IMR-90 (cell line): ENCODE measurements around the gene HIGD2A. TPM values are rescaled to one million over a fixed set of nuclear protein-coding genes. Genes with fewer than 3 reads are reported as not detected.
A peak's percentile ranks its signal among the peaks of the same experiment; 100 is the strongest.

Experiments
- ATAC-seq: fragments of 200-7000 bp; cut with Tn5 transposase; 2 replicates; pipeline ENCODE4 v1.9.1; 2020; ENCODE audit warnings: low read depth, mild to moderate bottlenecking, moderate library complexity
- BruUV-seq: library from RNA; stranded (reverse); fragments of 400-500 nt; replicated peaks from 2 replicates; lab custom pipeline; 2021; lab: Mats Ljungman, UMichigan
- CTCF ChIA-PET: fragments of 300-600 bp; formaldehyde crosslinking; extraction: SDS; loops from one replicate; lab custom pipeline; 2021; ENCODE audit warnings: antibody characterized with exemption; lab: Yijun Ruan, JAX
- POLR2A ChIA-PET: fragments of 300-600 bp; sonication (Branson Sonifier 250); formaldehyde crosslinking; loops from one replicate; lab custom pipeline; 2022; ENCODE audit warnings: antibody characterized with exemption; ENCODE audit not compliant: unreplicated experiment; lab: Charles Lee
- DNase-seq: peaks from one replicate; pipeline ENCODE4 v3.0.0; 2013
- H2AFZ ChIP-seq: replicated peaks from 2 replicates; pipeline ENCODE3; 2013; ENCODE audit warnings: low read length, mild to moderate bottlenecking; ENCODE audit not compliant: poor library complexity
- H2AK5ac ChIP-seq: 2 replicates; pipeline ENCODE4 v1.6.1; 2013; ENCODE audit warnings: low read depth, low read length, inconsistent platforms
- H2AK9ac ChIP-seq: replicated peaks from 2 replicates; pipeline ENCODE3; 2013; ENCODE audit warnings: mild to moderate bottlenecking, low read depth, low read length, moderate library complexity; ENCODE audit not compliant: poor library complexity
- H2BK120ac ChIP-seq: 2 replicates; pipeline ENCODE4 v1.6.1; 2013; ENCODE audit warnings: low read depth, low read length, inconsistent platforms
- H2BK15ac ChIP-seq: 3 replicates; pipeline ENCODE4 v1.6.1; 2013; ENCODE audit warnings: low read depth, low read length, inconsistent platforms
- H2BK20ac ChIP-seq: 2 replicates; pipeline ENCODE4 v1.6.1; 2013; ENCODE audit warnings: low read depth, mild to moderate bottlenecking, inconsistent platforms, low read length, moderate library complexity
- H2BK5ac ChIP-seq: 2 replicates; pipeline ENCODE4 v1.6.1; 2013; ENCODE audit warnings: mild to moderate bottlenecking, low read depth, low read length, inconsistent platforms; ENCODE audit not compliant: poor library complexity, severe bottlenecking
- H3K14ac ChIP-seq: replicated peaks from 2 replicates; pipeline ENCODE4 v1.6.1; 2013; ENCODE audit warnings: low read depth, low read length, inconsistent platforms
- H3K18ac ChIP-seq: 2 replicates; pipeline ENCODE4 v1.6.1; 2013; ENCODE audit warnings: low read depth, low read length, control low read depth
- H3K23ac ChIP-seq: 2 replicates; pipeline ENCODE4 v1.6.1; 2013; ENCODE audit warnings: low read depth, low read length, inconsistent platforms
- H3K27ac ChIP-seq: 2 replicates; pipeline ENCODE4 v1.5.1; 2013; ENCODE audit warnings: mild to moderate bottlenecking, control low read depth, low read length; ENCODE audit not compliant: insufficient read depth
- H3K27me3 ChIP-seq: 2 replicates; pipeline ENCODE4 v1.6.1; 2013; ENCODE audit warnings: low read length; ENCODE audit not compliant: control insufficient read depth, insufficient read depth
- H3K36me3 ChIP-seq: 2 replicates; pipeline ENCODE4 v1.6.1; 2013; ENCODE audit warnings: low read length, mixed read lengths; ENCODE audit not compliant: control insufficient read depth, insufficient read depth
- H3K4ac ChIP-seq: 2 replicates; pipeline ENCODE4 v1.6.1; 2013; ENCODE audit warnings: low read depth, low read length, inconsistent platforms
- H3K4me1 ChIP-seq: 2 replicates; pipeline ENCODE4 v1.6.1; 2013; ENCODE audit warnings: low read length, mixed read lengths; ENCODE audit not compliant: control insufficient read depth, insufficient read depth
- H3K4me2 ChIP-seq: 2 replicates; pipeline ENCODE4 v1.6.1; 2013; ENCODE audit warnings: low read depth, mild to moderate bottlenecking, control low read depth, low read length, moderate library complexity
- H3K4me3 ChIP-seq: 2 replicates; pipeline ENCODE4 v1.5.1; 2013; ENCODE audit warnings: low read depth, mild to moderate bottlenecking, control low read depth, low read length, moderate library complexity; ENCODE audit not compliant: insufficient read depth
- H3K56ac ChIP-seq: 2 replicates; pipeline ENCODE4 v1.6.1; 2013; ENCODE audit warnings: low read length, inconsistent platforms; ENCODE audit not compliant: insufficient read depth; ENCODE audit errors: extremely low read depth
- H3K79me1 ChIP-seq, 2 experiments: 2 replicates each; pipeline ENCODE4 v1.6.1; 2013; ENCODE audit warnings: low read length in 2 of 2, inconsistent platforms in 1 of 2, low read depth in 1 of 2
- H3K9ac ChIP-seq: 2 replicates; pipeline ENCODE4 v1.6.1; 2013; ENCODE audit warnings: low read depth, low read length, control low read depth
- H3K9me1 ChIP-seq: 2 replicates; pipeline ENCODE4 v1.6.1; 2013; ENCODE audit warnings: low read length, inconsistent platforms; ENCODE audit not compliant: insufficient read depth
- H3K9me3 ChIP-seq: 2 replicates; pipeline ENCODE4 v1.6.1; 2013; ENCODE audit warnings: low read length; ENCODE audit not compliant: control insufficient read depth, insufficient read depth
- H4K20me1 ChIP-seq: 2 replicates; pipeline ENCODE4 v1.6.1; 2013; ENCODE audit warnings: low read length, inconsistent platforms; ENCODE audit not compliant: insufficient read depth
- H4K5ac ChIP-seq: 2 replicates; pipeline ENCODE4 v1.6.1; 2013; ENCODE audit warnings: mild to moderate bottlenecking, low read depth, low read length, control low read depth
- H4K8ac ChIP-seq, 2 experiments: 2 replicates each; pipeline ENCODE4 v1.6.1; 2013; ENCODE audit warnings: low read depth in 2 of 2, low read length in 2 of 2, control low read depth in 1 of 2, inconsistent platforms in 1 of 2
- H4K91ac ChIP-seq: 2 replicates; pipeline ENCODE4 v1.6.1; 2013; ENCODE audit warnings: low read depth, low read length, inconsistent platforms; ENCODE audit not compliant: insufficient read depth
- CEBPB ChIP-seq: IDR thresholded peaks from 2 replicates; pipeline ENCODE4 v1.6.1; 2012; ENCODE audit warnings: low read depth, low read length, improper control_type of control experiment
- NFE2L2 ChIP-seq: fragments of 150-350 bp; IDR thresholded peaks from 2 replicates; pipeline ENCODE4 v1.6.1; 2016; ENCODE audit warnings: low read depth, mild to moderate bottlenecking, low read length
- WGBS, 2 experiments: methylation state at CpG; one replicate each; pipeline versions ENCODE4 v1.1.5 to v1.1.7; 2013; ENCODE audit warnings: missing lambda C conversion rate in 2 of 2; ENCODE audit not compliant: insufficient read length in 1 of 2; ENCODE audit errors: extremely low coverage in 2 of 2; 5-methylcytosine and 5-hydroxymethylcytosine counted together
- dilution Hi-C: fragments of 300-500 bp; cut with HindIII; formaldehyde crosslinking; loops from one replicate; pipeline ENCODE4 v1.14.3; 2018; ENCODE audit warnings: low sequenced_read_pairs; ENCODE audit not compliant: unreplicated experiment
- in situ Hi-C: fragments of 300-500 bp; cut with MboI; formaldehyde crosslinking; loops from 3 replicates; pipeline ENCODE4 v1.14.3; 2019; ENCODE audit warnings: low sequenced_read_pairs, inconsistent platforms, mixed read lengths
- intact Hi-C: fragments of 100-400 bp; cut with micrococcal nuclease; formaldehyde crosslinking; loops from 2 replicates; pipeline ENCODE4 v1.10.0; 2022
- polyA plus RNA-seq, 3 experiments: library from polyadenylated mRNA; depleted of rRNA; stranded (reverse); fragments of >200 nt; gene quantifications; 2 replicates each; pipeline ENCODE4 v1.2.3, GENCODE V29; 2012; ENCODE audit warnings: low replicate concordance in 1 of 3
- total RNA-seq: library from RNA; depleted of rRNA; stranded (reverse); fragments of >200 nt; gene quantifications from 2 replicates; pipeline ENCODE4 v1.2.3, GENCODE V29; 2012

Gene HIGD2A
- total and polyA plus RNA-seq, 2 of the 4 experiments (the other 2 are of a cell fraction) = 35.0 to 131 TPM

GRCh38 chr5:176373100-176373818, 15.3 kb upstream of the HIGD2A start:
- no peaks in the 10 kb centered on the region for H3K9me3 ChIP-seq
- dilution Hi-C loops (no loop called here), intact Hi-C loops (no loop called here), in situ Hi-C loops (no loop called here)
- ATAC-seq = no peak
- no peak overlapping the region for H2BK120ac ChIP-seq
- H4K5ac ChIP-seq = no peak overlapping the region
- no peak overlapping the region for H3K27ac ChIP-seq
- no peak overlapping the region for H3K9ac ChIP-seq
- H2AFZ ChIP-seq = no peak overlapping the region
- H3K9me1 ChIP-seq = no peaks in the 10 kb centered on the region; the same call in 1 of the 2 replicates
- 62% methylated on average over 3 of the region's 7 CpGs; no CpG with 5 or more reads in 1 of the 2 experiments for WGBS, 2 experiments
- no peak overlapping the region for H4K91ac ChIP-seq
- no peak overlapping the region for H2BK20ac ChIP-seq
- BruUV-seq = no TSS peak
- H2AK5ac ChIP-seq = no peak overlapping the region
- H2BK15ac ChIP-seq = no peak overlapping the region
- no peaks in the 10 kb centered on the region for H3K27me3 ChIP-seq
- H2AK9ac ChIP-seq = no peak overlapping the region
- H3K18ac ChIP-seq = no peak overlapping the region
- CTCF ChIA-PET = interaction anchor here (0.9 kb wide), 1 partner anchor 644 kb away, joined by 3 read pairs; no protein-coding TSS in a partner anchor
- DNase-seq = peak; percentile 9
- H3K4me1 ChIP-seq = no peaks in the 10 kb centered on the region
- H3K4me2 ChIP-seq = no peak overlapping the region
- peaks cover 28% of the 10 kb centered on the region for H3K36me3 ChIP-seq
- H3K79me1 ChIP-seq = no peaks in the 10 kb centered on the region; a peak in 1 of 4 replicates
- H3K23ac ChIP-seq = no peak overlapping the region
- TF ChIP-seq NFE2L2 = no peak
- TF ChIP-seq CEBPB = no peak
- H4K20me1 ChIP-seq = no peaks in the 10 kb centered on the region
- H4K8ac ChIP-seq = no peak overlapping the region
- POLR2A ChIA-PET = no interaction called here
- no peak overlapping the region for H3K4me3 ChIP-seq
- no peak overlapping the region for H3K4ac ChIP-seq
- no peak overlapping the region for H3K56ac ChIP-seq
- no peak overlapping the region for H3K14ac ChIP-seq
- no peak overlapping the region for H2BK5ac ChIP-seq
